Activated gamma-delta T cell treated with Interleukin-2 at 50 U/mL for 16 hours (primary cell): ENCODE data around the gene CIPC.
A peak's percentile ranks its signal among the peaks of the same experiment; 100 is the strongest.

Experiments used
- DNase-seq: peaks from one replicate; pipeline ENCODE4 v3.0.0-alpha.2; 2020

The CIPC gene

GRCh38 chr14:77130386-77130785 lies 32.3 kb downstream of the CIPC start:
- no peak for DNase-seq

- DNase-seq: no peak
Observed at GRCh38 chr14:77131206-77131605, 33.1 kb downstream of the CIPC start.

- no peak for DNase-seq
Observed at GRCh38 chr14:77131871-77132486, 33.9 kb downstream of the CIPC start.

GRCh38 chr14:77133720-77134338 lies 35.8 kb downstream of the CIPC start:
- DNase-seq: peak; percentile 46

GRCh38 chr14:77139022-77139421 lies 41.0 kb downstream of the CIPC start:
- no peak for DNase-seq

GRCh38 chr14:77139540-77140358 lies 41.7 kb downstream of the CIPC start:
- peak; percentile 16 for DNase-seq

GRCh38 chr14:77140359-77141213 lies 42.5 kb downstream of the CIPC start:
- no peak for DNase-seq

- DNase-seq: no peak
Observed at GRCh38 chr14:77141214-77142004, 43.4 kb downstream of the CIPC start, which contains the start of gene ZDHHC22. Gene ZDHHC22, minus strand, starts transcription at chr14:77141791. Its CDS starts 2,053 bp downstream, at chr14:77139738.

- no peak for DNase-seq
Observed at GRCh38 chr14:77142005-77142800, 44.1 kb downstream of the CIPC start.

- no peak for DNase-seq
Observed at GRCh38 chr14:77143071-77143470, 45.0 kb downstream of the CIPC start.

- no peak for DNase-seq
Observed at GRCh38 chr14:77144412-77145115, 46.5 kb downstream of the CIPC start.

- DNase-seq: no peak
Observed at GRCh38 chr14:77145975-77146740, 48.1 kb downstream of the CIPC start.

- DNase-seq: no peak
Observed at GRCh38 chr14:77148510-77149231, 50.6 kb downstream of the CIPC start.

- no peak for DNase-seq
Observed at GRCh38 chr14:77151245-77151644, 53.2 kb downstream of the CIPC start.

GRCh38 chr14:77151918-77152588 lies 54.0 kb downstream of the CIPC start:
- no peak for DNase-seq

- DNase-seq: no peak
Observed at GRCh38 chr14:77153802-77154201, 55.7 kb downstream of the CIPC start.

GRCh38 chr14:77154421-77154820 lies 56.4 kb downstream of the CIPC start:
- no peak for DNase-seq

- DNase-seq: no peak
Observed at GRCh38 chr14:77155083-77155482, 57.0 kb downstream of the CIPC start.
